Common myeloid progenitor, CD34-positive (primary cell): ENCODE results near the gene DEPDC7.

Experiments used
- CTCF ChIA-PET: fragments of 350-600 bp; sonication (Branson Sonifier 250); formaldehyde crosslinking; loops from one replicate; lab custom pipeline; 2021; ENCODE audit warnings: antibody characterized with exemption; lab: Charles Lee
- POLR2A ChIA-PET: fragments of 350-600 bp; sonication (Branson Sonifier 250); formaldehyde crosslinking; loops from one replicate; lab custom pipeline; 2021; ENCODE audit warnings: antibody characterized with exemption; lab: Charles Lee
- DNase-seq, 3 donors: peaks; one replicate each; pipeline versions ENCODE4 v3.0.0 to v3.0.0-alpha.2; 2013
- H3K27ac ChIP-seq, 2 experiments: 1 replicate in 1 of 2; 2 replicates in 1 of 2; pipeline ENCODE4 v1.7.0; 2013; ENCODE audit warnings: inconsistent platforms in 2 of 2, low read length in 2 of 2, mild to moderate bottlenecking in 2 of 2, low read depth in 1 of 2, moderate library complexity in 1 of 2; ENCODE audit not compliant: severe bottlenecking in 2 of 2, insufficient read depth in 1 of 2, poor library complexity in 1 of 2
- H3K27me3 ChIP-seq, 5 experiments: replicated peaks in 2 of 5; 1 replicate in 3 of 5; 2 replicates in 2 of 5; pipeline versions ENCODE4 v1.6.1 to v1.7.0; 2013; ENCODE audit warnings: low read length in 4 of 5, mild to moderate bottlenecking in 2 of 5, moderate library complexity in 2 of 5, inconsistent platforms in 1 of 5; ENCODE audit not compliant: insufficient read depth in 5 of 5, control insufficient read depth in 4 of 5
- H3K36me3 ChIP-seq, 4 experiments: 1 replicate in 2 of 4; 2 replicates in 2 of 4; pipeline versions ENCODE4 v1.6.1 to v1.7.0; 2013; ENCODE audit warnings: low read length in 3 of 4, control low read depth in 1 of 4, mild to moderate bottlenecking in 1 of 4; ENCODE audit not compliant: control insufficient read depth in 4 of 4, insufficient read depth in 4 of 4
- H3K4me1 ChIP-seq, 4 experiments: 1 replicate in 3 of 4; 2 replicates in 1 of 4; pipeline versions ENCODE4 v1.6.1 to v1.7.1; 2013; ENCODE audit warnings: low read length in 3 of 4, mild to moderate bottlenecking in 3 of 4, control low read depth in 1 of 4, inconsistent platforms in 1 of 4, moderate library complexity in 1 of 4; ENCODE audit not compliant: control insufficient read depth in 4 of 4, insufficient read depth in 4 of 4; ENCODE audit errors: control extremely low read depth in 1 of 4
- H3K4me3 ChIP-seq, 7 experiments: 1 replicate in 4 of 7; 2 replicates in 3 of 7; pipeline versions ENCODE4 v1.5.1 to v1.7.0; 2013; ENCODE audit warnings: mild to moderate bottlenecking in 7 of 7, low read length in 6 of 7, moderate library complexity in 6 of 7, inconsistent platforms in 2 of 7, low read depth in 2 of 7, control low read depth in 1 of 7; ENCODE audit not compliant: insufficient read depth in 4 of 7, control insufficient read depth in 1 of 7; ENCODE audit errors: extremely low read depth in 1 of 7
- H3K9me3 ChIP-seq, 5 experiments: 1 replicate in 4 of 5; 2 replicates in 1 of 5; pipeline versions ENCODE4 v1.6.1 to v1.7.1; 2013; ENCODE audit warnings: low read length in 4 of 5, mild to moderate bottlenecking in 2 of 5, inconsistent platforms in 1 of 5, low read depth in 1 of 5, moderate library complexity in 1 of 5; ENCODE audit not compliant: control insufficient read depth in 4 of 5, insufficient read depth in 2 of 5; ENCODE audit errors: control extremely low read depth in 1 of 5
- WGBS: methylation state at CpG from one replicate; pipeline ENCODE4 v1.1.5; 2013; ENCODE audit not compliant: insufficient coverage; 5-methylcytosine and 5-hydroxymethylcytosine counted together

Gene DEPDC7

GRCh38 chr11:33018840-33019239 is 3.2 kb downstream of the DEPDC7 start:
- H3K4me3 ChIP-seq: no peak overlapping the region
- H3K36me3 ChIP-seq: no peaks in the 10 kb centered on the region
- no peaks in the 10 kb centered on the region for H3K9me3 ChIP-seq
- WGBS: 94% methylated on average over 4 of the region's 6 CpGs
- no peak overlapping the region for H3K27ac ChIP-seq
- H3K4me1 ChIP-seq: peaks cover 0 to 27% (median 8%) of the 10 kb centered on the region in 4 experiments
- ChIA-PET POLR2A (no interaction called here), CTCF (no interaction called here)
- DNase-seq: no peak
- H3K27me3 ChIP-seq: peaks cover 0 to 4% (median 0%) of the 10 kb centered on the region in 5 experiments

- POLR2A ChIA-PET: interaction anchor here (0.6 kb wide), 1 partner anchor 1525 kb away, joined by 4 read pairs; no protein-coding TSS in a partner anchor
Measured at GRCh38 chr11:33021501-33021900, 5.8 kb downstream of the DEPDC7 start.

GRCh38 chr11:33021937-33022336 is 6.3 kb downstream of the DEPDC7 start:
- Histone ChIP-seq H3K9me3 (no peaks in the 10 kb centered on the region), H3K4me3 (no peak overlapping the region), H3K4me1 (peaks cover 0 to 19% (median under 1%) of the 10 kb centered on the region in 4 experiments), H3K36me3 (peaks cover 0 to 5% (median 0%) of the 10 kb centered on the region in 4 experiments), H3K27me3 (peaks cover 0 to 4% (median 0%) of the 10 kb centered on the region in 5 experiments), H3K27ac (no peak overlapping the region)
- POLR2A ChIA-PET: no interaction called here
- DNase-seq: no peak
- CTCF ChIA-PET: interaction anchor here (0.6 to 2.1 kb wide), 5 partner anchors 10 to 52 kb away, joined by 3 to 5 read pairs (median 3); no protein-coding TSS in a partner anchor
- no CpG with 5 or more reads among the region's 1 CpG for WGBS

More at GRCh38 chr11:33021501-33021900, 5.8 kb downstream of the DEPDC7 start:
- WGBS: 100% methylated on average over 1 of the region's 1 CpG
- Histone ChIP-seq H3K27ac (no peak overlapping the region), H3K4me3 (no peak overlapping the region), H3K4me1 (peaks cover 0 to 23% (median 3%) of the 10 kb centered on the region in 4 experiments), H3K9me3 (no peaks in the 10 kb centered on the region), H3K27me3 (peaks cover 0 to 4% (median 0%) of the 10 kb centered on the region in 5 experiments), H3K36me3 (peaks cover 0 to 2% (median 0%) of the 10 kb centered on the region in 4 experiments)
- CTCF ChIA-PET: interaction anchor here (1.0 to 2.1 kb wide), 2 partner anchors 11 to 35 kb away, joined by 3 to 5 read pairs; no protein-coding TSS in a partner anchor
- no peak for DNase-seq

GRCh38 chr11:33025339-33025722 is 9.7 kb downstream of the DEPDC7 start:
- POLR2A ChIA-PET: interaction anchor here (0.6 kb wide), 1 partner anchor 27 kb away, joined by 3 read pairs; no protein-coding TSS in a partner anchor
- 100% methylated on average over 2 of the region's 3 CpGs for WGBS
- no peaks in the 10 kb centered on the region for H3K27me3 ChIP-seq
- no peaks in the 10 kb centered on the region for H3K9me3 ChIP-seq
- peaks cover 0 to 5% (median 0%) of the 10 kb centered on the region in 4 experiments for H3K36me3 ChIP-seq
- CTCF ChIA-PET: interaction anchor here (1.3 to 1.6 kb wide), 3 partner anchors 9 to 62 kb away, joined by 3 to 5 read pairs (median 5); no protein-coding TSS in a partner anchor
- DNase-seq: no peak
- peaks cover 0 to 15% (median 0%) of the 10 kb centered on the region in 4 experiments for H3K4me1 ChIP-seq
- H3K4me3 ChIP-seq: no peak overlapping the region
- H3K27ac ChIP-seq: no peak overlapping the region

- ChIA-PET POLR2A (no interaction called here), CTCF (no interaction called here)
- no peak for DNase-seq
Measured at GRCh38 chr11:33027233-33027632, 11.6 kb downstream of the DEPDC7 start.

GRCh38 chr11:33027846-33028536 is 12.3 kb downstream of the DEPDC7 start:
- Histone ChIP-seq H3K4me1 (peaks cover 0 to 10% (median 0%) of the 10 kb centered on the region in 4 experiments), H3K27me3 (no peaks in the 10 kb centered on the region), H3K36me3 (peaks cover 0 to 5% (median 0%) of the 10 kb centered on the region in 4 experiments), H3K27ac (no peak overlapping the region), H3K4me3 (no peak overlapping the region), H3K9me3 (no peaks in the 10 kb centered on the region)
- WGBS: no CpG with 5 or more reads among the region's 4 CpGs
- ChIA-PET CTCF (no interaction called here), POLR2A (no interaction called here)
- DNase-seq: no peak

More at GRCh38 chr11:33027233-33027632, 11.6 kb downstream of the DEPDC7 start:
- Histone ChIP-seq H3K4me3 (no peak overlapping the region), H3K9me3 (no peaks in the 10 kb centered on the region), H3K36me3 (peaks cover 0 to 5% (median 0%) of the 10 kb centered on the region in 4 experiments), H3K4me1 (peaks cover 0 to 10% (median 0%) of the 10 kb centered on the region in 4 experiments), H3K27me3 (no peaks in the 10 kb centered on the region), H3K27ac (no peak overlapping the region)
- 90% methylated on average over 2 of the region's 2 CpGs for WGBS

- no CpG with 5 or more reads among the region's 2 CpGs for WGBS
- CTCF ChIA-PET: no interaction called here
- no peaks in the 10 kb centered on the region for H3K9me3 ChIP-seq
- no peak for DNase-seq
- H3K4me1 ChIP-seq: peaks cover 0 to 8% (median 0%) of the 10 kb centered on the region in 4 experiments
- POLR2A ChIA-PET: no interaction called here
- H3K27me3 ChIP-seq: no peaks in the 10 kb centered on the region
- no peak overlapping the region for H3K27ac ChIP-seq
- H3K36me3 ChIP-seq: peaks cover 0 to 5% (median 0%) of the 10 kb centered on the region in 4 experiments
- H3K4me3 ChIP-seq: no peak overlapping the region
Measured at GRCh38 chr11:33028537-33028914, 12.8 kb downstream of the DEPDC7 start.
